ENCODE data around the gene MAP3K12.

DNA sequence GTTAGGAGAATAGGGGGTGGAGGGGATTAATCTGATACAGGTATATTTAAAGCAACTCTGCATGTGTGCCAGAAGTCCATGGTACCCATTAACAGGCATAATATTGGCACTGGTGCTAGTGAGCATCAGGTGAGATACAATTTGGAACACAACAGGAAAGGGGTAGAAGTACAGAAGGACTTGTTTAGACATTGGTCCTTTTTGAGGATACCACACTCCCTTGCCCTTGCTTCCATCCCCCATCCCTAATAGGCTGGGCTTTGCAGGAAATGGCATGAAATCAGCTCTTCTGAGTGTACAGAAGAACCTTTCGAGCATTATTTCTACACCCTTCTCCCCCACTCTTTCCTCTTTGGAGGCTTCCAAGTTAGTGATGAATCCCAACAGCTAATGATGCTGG is 31.0 kb downstream of the MAP3K12 start:
- TF ChIP-seq YY1 (IDR thresholded peaks at IDR 0.05; ENCODE audit: insufficient read depth, insufficient read length) (no peak), SUZ12 (IDR thresholded peaks at IDR 0.05; ENCODE audit: extremely low read depth, insufficient read depth, insufficient read length) (no peak)
